Right renal pelvis (tissue), 4 donors: ENCODE measurements around the gene OTOP2. TPM values are rescaled to one million over a fixed set of nuclear protein-coding genes. Genes with fewer than 3 reads are reported as not detected.

Experiments used
- polyA plus RNA-seq, 4 donors: library from polyadenylated mRNA; unstranded; fragments of 120-200 nt; gene quantifications; one replicate each; pipeline ENCODE4 v1.2.1, GENCODE V29; 2013; ENCODE audit not compliant: insufficient read length in 4 of 4

Gene OTOP2
- polyA plus RNA-seq, 4 donors, result 0.03 to 0.10 TPM; not detected in 2

Other genes starting within 250 kb of the OTOP2 start
- under 1 TPM; 0.16 to 0.50 (median 0.27) TPM for gene CD300LF, start 211.3 kb upstream of the OTOP2 start, polyA plus RNA-seq
- 1 to 10 TPM; 4.0 to 6.0 (median 5.4) TPM for gene RAB37, start 187.0 kb upstream of the OTOP2 start, polyA plus RNA-seq
- 100 to 1,000 TPM; 165 to 210 (median 175) TPM for gene NHERF1, start 175.6 kb upstream of the OTOP2 start, polyA plus RNA-seq
- gene NAT9, start 147.9 kb upstream of the OTOP2 start, polyA plus RNA-seq, result 10 to 100 TPM; 41.6 to 47.2 (median 43.9) TPM
- under 1 TPM; 0.13 to 0.28 (median 0.22) TPM for gene GRIN2C, start 64.4 kb upstream of the OTOP2 start, polyA plus RNA-seq
- 1 to 10 TPM; 6.6 to 9.8 (median 7.5) TPM for gene FDXR, start 51.3 kb upstream of the OTOP2 start, polyA plus RNA-seq
- gene FADS6, start 30.6 kb upstream of the OTOP2 start, polyA plus RNA-seq, result under 1 TPM; 0.26 to 0.67 (median 0.45) TPM
- under 1 TPM; 0.69 to 0.91 (median 0.74) TPM for gene USH1G, start 1.0 kb upstream of the OTOP2 start, polyA plus RNA-seq
- gene OTOP3, start 11.6 kb downstream of the OTOP2 start, polyA plus RNA-seq, result not detected
- gene HID1, start 48.5 kb downstream of the OTOP2 start, polyA plus RNA-seq, result 10 to 100 TPM; 12.6 to 16.3 (median 14.7) TPM
- gene CDR2L, start 63.4 kb downstream of the OTOP2 start, polyA plus RNA-seq, result 10 to 100 TPM in 1 of 4 donors, 1 to 10 TPM in 3; 8.5 to 11.2 (median 8.8) TPM
- gene MRPL58, start 88.4 kb downstream of the OTOP2 start, polyA plus RNA-seq, result 10 to 100 TPM; 26.4 to 29.6 (median 27.7) TPM
- 100 to 1,000 TPM; 323 to 364 (median 341) TPM for gene ATP5PD, start 122.7 kb downstream of the OTOP2 start, polyA plus RNA-seq
- gene KCTD2, start 123.0 kb downstream of the OTOP2 start, polyA plus RNA-seq, result 10 to 100 TPM; 32.8 to 35.4 (median 33.8) TPM
- gene SLC16A5, start 163.7 kb downstream of the OTOP2 start, polyA plus RNA-seq, result 10 to 100 TPM; 24.1 to 32.3 (median 27.8) TPM
- gene ARMC7, start 185.7 kb downstream of the OTOP2 start, polyA plus RNA-seq, result 10 to 100 TPM; 16.0 to 19.4 (median 18.2) TPM
- gene NT5C, start 207.5 kb downstream of the OTOP2 start, polyA plus RNA-seq, result 10 to 100 TPM; 46.0 to 72.2 (median 49.5) TPM
- 100 to 1,000 TPM in 1 of 4 donors, 10 to 100 TPM in 3; 84.2 to 116 (median 88.5) TPM for gene JPT1, start 230.2 kb downstream of the OTOP2 start, polyA plus RNA-seq